SU-DHL-6 (cell line): ENCODE measurements around the gene OR8B8.

Experiments used
- H2AFZ ChIP-seq: fragments of 200-600 bp; sonication (generic); 2 replicates; pipeline ENCODE4 v1.6.1; 2014; ENCODE audit warnings: low read depth, mild to moderate bottlenecking, moderate library complexity, mixed read lengths, antibody characterized with exemption, low read length; ENCODE audit not compliant: severe bottlenecking
- H3F3A ChIP-seq: fragments of 200-600 bp; shearing (Covaris generic); 2 replicates; pipeline ENCODE4 v1.6.0; 2016; ENCODE audit warnings: antibody characterized with exemption, mild to moderate bottlenecking; ENCODE audit not compliant: insufficient read depth
- H3K27ac ChIP-seq: fragments of 200-600 bp; sonication (generic); 2 replicates; pipeline ENCODE4 v1.5.1; 2016; ENCODE audit warnings: low read depth, mild to moderate bottlenecking, low read length, moderate library complexity, mixed read lengths
- H3K27me3 ChIP-seq: fragments of 200-600 bp; sonication (generic), shearing (Covaris generic); 2 replicates; pipeline ENCODE4 v1.6.0; 2014; ENCODE audit warnings: mild to moderate bottlenecking, low read length
- H3K36me3 ChIP-seq: fragments of 200-600 bp; sonication (generic); 2 replicates; pipeline ENCODE4 v1.6.1; 2014; ENCODE audit warnings: mild to moderate bottlenecking, low read length, mixed read lengths
- H3K4me2 ChIP-seq: fragments of 300-600, 200-600 bp; shearing (Covaris generic), sonication (generic); 2 replicates; pipeline ENCODE4 v1.6.0; 2014; ENCODE audit warnings: low read length, low read depth, mild to moderate bottlenecking; ENCODE audit not compliant: poor library complexity, severe bottlenecking
- H3K4me3 ChIP-seq: fragments of 200-600 bp; sonication (generic); 2 replicates; pipeline ENCODE4 v1.5.1; 2014; ENCODE audit warnings: antibody characterized with exemption, low read length, mild to moderate bottlenecking, mixed read lengths; ENCODE audit not compliant: insufficient read depth, poor library complexity, severe bottlenecking
- H3K79me2 ChIP-seq: fragments of 200-600 bp; sonication (generic); 2 replicates; pipeline ENCODE4 v1.6.1; 2014; ENCODE audit warnings: mild to moderate bottlenecking, low read length, moderate library complexity; ENCODE audit not compliant: insufficient read depth
- H3K9ac ChIP-seq: fragments of 200-600 bp; sonication (generic); 2 replicates; pipeline ENCODE4 v1.7.0; 2014; ENCODE audit warnings: mild to moderate bottlenecking, low read length
- H3K9me2 ChIP-seq: fragments of 200-600 bp; sonication (generic); replicated peaks from 2 replicates; pipeline ENCODE4 v1.6.1; 2014; ENCODE audit warnings: low read length; ENCODE audit not compliant: insufficient read depth
- H3K9me3 ChIP-seq: fragments of 200-600 bp; sonication (generic); 2 replicates; pipeline ENCODE4 v1.6.1; 2014; ENCODE audit warnings: low read length, mixed read lengths; ENCODE audit not compliant: insufficient read depth
- H4K20me1 ChIP-seq: fragments of 200-600 bp; sonication (generic); 2 replicates; pipeline ENCODE4 v1.6.1; 2014; ENCODE audit warnings: low read depth, mild to moderate bottlenecking, antibody characterized with exemption, low read length, moderate library complexity, mixed read lengths
- EZH2phosphoT487 ChIP-seq: fragments of 200-600 bp; sonication (generic), shearing (Covaris generic); conservative IDR thresholded peaks from 2 replicates; pipeline ENCODE4 v1.6.1; 2018; ENCODE audit warnings: mild to moderate bottlenecking, antibody characterized with exemption, low read length, moderate library complexity, mixed read lengths
- TF ChIP-seq, protein P1 (sequence below): fragments of 200-600 bp; sonication (generic); IDR thresholded peaks from one replicate; pipeline ENCODE4 v1.5.1; 2017; ENCODE audit warnings: antibody characterized with exemption, mild to moderate bottlenecking, low read length, moderate library complexity; ENCODE audit not compliant: insufficient read depth, poor library complexity, severe bottlenecking

The OR8B8 gene, protein sequence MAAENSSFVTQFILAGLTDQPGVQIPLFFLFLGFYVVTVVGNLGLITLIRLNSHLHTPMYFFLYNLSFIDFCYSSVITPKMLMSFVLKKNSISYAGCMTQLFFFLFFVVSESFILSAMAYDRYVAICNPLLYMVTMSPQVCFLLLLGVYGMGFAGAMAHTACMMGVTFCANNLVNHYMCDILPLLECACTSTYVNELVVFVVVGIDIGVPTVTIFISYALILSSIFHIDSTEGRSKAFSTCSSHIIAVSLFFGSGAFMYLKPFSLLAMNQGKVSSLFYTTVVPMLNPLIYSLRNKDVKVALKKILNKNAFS

DNA sequence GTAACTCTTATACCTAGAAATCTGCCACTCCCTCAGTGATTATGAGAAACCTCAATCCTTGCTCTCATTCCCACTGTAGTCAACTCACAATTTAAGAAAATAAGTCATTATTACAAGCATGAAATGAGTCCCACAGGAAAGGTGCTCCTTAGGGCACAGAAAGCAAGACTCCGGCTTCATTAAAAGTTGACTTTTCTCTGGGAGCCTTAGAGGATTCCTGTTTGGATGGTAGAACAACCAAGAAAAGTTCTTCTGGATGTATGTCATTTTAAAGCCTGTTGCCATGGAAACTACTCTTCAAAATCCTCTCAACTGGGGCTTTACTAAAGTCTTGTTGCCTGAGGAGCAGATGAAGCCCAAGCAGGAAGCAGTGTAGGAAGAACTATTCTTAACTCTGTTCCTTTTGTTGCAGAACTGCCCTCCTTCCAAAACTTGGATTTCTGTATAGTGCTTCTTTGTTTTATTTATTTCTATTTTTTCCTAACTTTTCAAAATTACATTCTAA, at the start of gene OR8B8:
Gene OR8B8 (minus strand): TSS at position 51 of the 505 bp plus-strand sequence. CDS start 4,611 bp downstream, outside the sequence.
- Histone ChIP-seq H3K27ac (no peak within 1 kb of the TSS), H3K9ac (no peak within 1 kb of the TSS), H3K9me3 (no peaks in the 10 kb centered on the region), H3K36me3 (no peaks in the 10 kb centered on the region), H4K20me1 (no peaks in the 10 kb centered on the region), H3K4me3 (no peak within 1 kb of the TSS), H3F3A (no peaks in the 10 kb centered on the region), H3K9me2 (no peaks in the 10 kb centered on the region), H2AFZ (no peak within 1 kb of the TSS), H3K4me2 (no peak within 1 kb of the TSS), H3K27me3 (no peaks in the 10 kb centered on the region), H3K79me2 (no peaks in the 10 kb centered on the region)
- TF ChIP-seq, protein P1, sequence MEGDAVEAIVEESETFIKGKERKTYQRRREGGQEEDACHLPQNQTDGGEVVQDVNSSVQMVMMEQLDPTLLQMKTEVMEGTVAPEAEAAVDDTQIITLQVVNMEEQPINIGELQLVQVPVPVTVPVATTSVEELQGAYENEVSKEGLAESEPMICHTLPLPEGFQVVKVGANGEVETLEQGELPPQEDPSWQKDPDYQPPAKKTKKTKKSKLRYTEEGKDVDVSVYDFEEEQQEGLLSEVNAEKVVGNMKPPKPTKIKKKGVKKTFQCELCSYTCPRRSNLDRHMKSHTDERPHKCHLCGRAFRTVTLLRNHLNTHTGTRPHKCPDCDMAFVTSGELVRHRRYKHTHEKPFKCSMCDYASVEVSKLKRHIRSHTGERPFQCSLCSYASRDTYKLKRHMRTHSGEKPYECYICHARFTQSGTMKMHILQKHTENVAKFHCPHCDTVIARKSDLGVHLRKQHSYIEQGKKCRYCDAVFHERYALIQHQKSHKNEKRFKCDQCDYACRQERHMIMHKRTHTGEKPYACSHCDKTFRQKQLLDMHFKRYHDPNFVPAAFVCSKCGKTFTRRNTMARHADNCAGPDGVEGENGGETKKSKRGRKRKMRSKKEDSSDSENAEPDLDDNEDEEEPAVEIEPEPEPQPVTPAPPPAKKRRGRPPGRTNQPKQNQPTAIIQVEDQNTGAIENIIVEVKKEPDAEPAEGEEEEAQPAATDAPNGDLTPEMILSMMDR, result no peak
- TF ChIP-seq EZH2phosphoT487, result no peak

DNA sequence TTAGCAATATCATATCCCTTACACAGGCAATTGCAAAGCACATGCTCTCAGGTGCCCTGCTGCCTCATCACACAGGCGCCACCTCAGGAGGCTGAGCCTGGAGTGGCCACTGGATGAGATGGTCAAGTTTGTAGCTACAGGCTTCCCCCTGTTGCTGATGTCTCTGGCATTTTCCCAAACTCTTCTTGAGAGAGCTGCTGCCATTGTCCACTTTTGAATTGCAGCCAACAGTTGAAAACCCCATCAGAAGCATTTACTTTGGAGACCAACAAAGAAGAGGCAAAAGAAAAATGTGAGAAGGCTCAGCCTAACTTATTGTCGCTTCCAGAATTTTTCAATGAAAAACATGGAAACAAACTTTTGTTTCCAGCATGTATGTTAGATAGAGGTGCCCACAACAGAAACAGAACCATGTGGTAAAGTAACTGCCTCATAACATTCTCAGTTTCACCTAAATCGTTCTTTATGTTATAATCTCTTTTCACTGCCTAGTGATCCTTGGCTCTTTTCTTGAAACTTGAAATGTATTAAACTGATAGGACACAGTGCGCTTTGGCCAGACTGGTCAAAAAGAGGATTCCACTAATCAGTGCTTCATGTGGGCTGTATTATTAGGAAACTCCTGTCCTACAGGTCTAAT, 47.6 kb upstream of the OR8B8 start:
- H3K4me3 ChIP-seq, result no peak overlapping the region

DNA sequence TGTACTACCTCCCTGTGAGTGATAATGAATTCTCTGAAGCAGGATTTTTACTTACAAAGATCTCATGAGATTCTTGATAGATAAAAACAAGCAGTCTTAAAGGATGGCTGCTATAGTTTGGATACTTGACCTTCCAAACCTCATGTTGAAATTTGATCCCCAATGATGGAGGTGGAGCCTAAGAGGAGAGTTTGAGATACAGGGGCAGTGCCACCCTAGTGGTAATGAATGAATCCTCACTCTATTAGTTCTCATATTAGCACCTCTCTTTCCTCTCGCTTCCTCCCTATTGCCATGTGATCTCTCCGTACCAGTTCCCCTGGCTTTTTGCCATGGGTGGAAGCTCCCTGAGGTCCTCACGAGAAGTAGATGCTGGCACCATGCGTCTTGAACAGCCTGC, 37.9 kb upstream of the OR8B8 start:
- H3K27me3 ChIP-seq, result no peaks in the 10 kb centered on the region
- H3K4me3 ChIP-seq, result no peak overlapping the region
- no peak overlapping the region for H3K27ac ChIP-seq
- no peak overlapping the region for H3K4me2 ChIP-seq
- H3K36me3 ChIP-seq, result no peaks in the 10 kb centered on the region
- no peaks in the 10 kb centered on the region for H3K9me2 ChIP-seq
- no peaks in the 10 kb centered on the region for H3K79me2 ChIP-seq
- no peaks in the 10 kb centered on the region for H3K9me3 ChIP-seq
- no peak overlapping the region for H3K9ac ChIP-seq
- TF ChIP-seq, protein P1, result no peak
- TF ChIP-seq EZH2phosphoT487, result no peak
- no peak overlapping the region for H2AFZ ChIP-seq
- no peaks in the 10 kb centered on the region for H4K20me1 ChIP-seq
- H3F3A ChIP-seq, result no peaks in the 10 kb centered on the region

More for the DNA sequence above, 47.6 kb upstream of the OR8B8 start:
- no peaks in the 10 kb centered on the region for H3K9me2 ChIP-seq
- TF ChIP-seq, protein P1, result no peak
- TF ChIP-seq EZH2phosphoT487, result no peak
- no peak overlapping the region for H2AFZ ChIP-seq
- no peak overlapping the region for H3K4me2 ChIP-seq
- no peaks in the 10 kb centered on the region for H4K20me1 ChIP-seq
- no peak overlapping the region for H3K27ac ChIP-seq
- no peaks in the 10 kb centered on the region for H3F3A ChIP-seq
- H3K79me2 ChIP-seq, result no peaks in the 10 kb centered on the region
- no peak overlapping the region for H3K9ac ChIP-seq
- no peaks in the 10 kb centered on the region for H3K36me3 ChIP-seq
- no peaks in the 10 kb centered on the region for H3K27me3 ChIP-seq
- no peaks in the 10 kb centered on the region for H3K9me3 ChIP-seq
